HG02884 (cell line): ENCODE data around the gene OSBPL5.

ENCODE experiments used
- ATAC-seq: cut with Tn5 transposase; IDR thresholded peaks from one replicate; pipeline ENCODE4 v1.9.1; 2021; ENCODE audit warnings: mild to moderate bottlenecking, moderate library complexity; ENCODE audit not compliant: unreplicated experiment

Gene OSBPL5

DNA sequence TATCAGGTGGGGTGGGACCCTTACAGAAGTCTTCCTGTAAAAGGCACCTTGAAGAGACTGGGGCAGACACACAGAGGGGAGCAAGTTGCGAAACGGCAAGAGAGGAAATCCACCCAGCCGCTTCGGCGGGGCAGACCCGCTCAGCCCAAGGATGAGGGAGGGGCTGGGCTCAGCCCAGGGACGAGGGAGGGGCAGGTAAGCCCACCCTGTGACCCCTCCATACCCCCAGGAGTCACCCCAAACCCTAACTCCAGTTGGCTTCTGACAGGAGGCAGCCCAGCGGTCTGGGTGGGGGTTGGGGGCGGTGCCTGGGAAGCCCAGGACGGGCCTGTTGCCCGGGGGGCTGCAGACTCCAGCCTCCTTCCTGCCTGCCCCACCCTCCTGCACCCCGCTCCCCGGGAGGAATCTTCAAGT, 965 bp downstream of the OSBPL5 start:
- no peak for ATAC-seq

DNA sequence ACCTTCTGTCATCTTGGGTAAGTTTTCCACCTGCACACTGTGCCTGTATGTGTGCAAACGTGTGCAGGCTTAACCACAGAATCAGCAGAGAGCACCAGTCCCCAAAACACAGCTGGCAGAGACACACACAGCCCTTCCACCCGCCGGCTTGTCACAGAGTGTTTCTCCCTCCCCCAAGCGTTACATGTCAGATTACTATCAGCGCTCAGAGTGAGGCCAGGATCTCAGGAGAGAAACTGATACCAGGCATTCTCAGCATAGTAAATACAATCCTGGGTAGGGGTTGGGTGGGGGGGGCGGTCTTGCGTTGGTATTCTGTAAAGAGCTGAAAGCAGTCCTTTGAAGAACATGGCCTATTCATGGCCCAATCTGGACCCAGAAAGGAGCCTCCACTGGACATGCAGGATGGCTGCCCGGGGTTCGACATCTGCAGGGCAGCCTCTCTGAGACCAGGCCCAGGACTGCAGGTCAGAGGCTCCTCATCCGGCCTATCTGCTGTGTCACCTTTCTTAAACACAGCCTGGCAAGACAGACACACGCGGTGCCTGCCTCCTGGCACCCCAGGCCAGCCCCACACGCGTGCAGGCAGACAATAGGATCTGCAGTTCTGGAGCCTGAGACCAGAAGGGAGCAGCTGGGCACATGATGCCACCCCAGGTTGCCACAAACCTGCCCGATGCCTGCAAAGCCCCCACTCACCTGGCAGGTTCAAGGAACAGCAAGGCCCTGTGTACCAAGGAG, 1.7 kb downstream of the OSBPL5 start:
- ATAC-seq: no peak

DNA sequence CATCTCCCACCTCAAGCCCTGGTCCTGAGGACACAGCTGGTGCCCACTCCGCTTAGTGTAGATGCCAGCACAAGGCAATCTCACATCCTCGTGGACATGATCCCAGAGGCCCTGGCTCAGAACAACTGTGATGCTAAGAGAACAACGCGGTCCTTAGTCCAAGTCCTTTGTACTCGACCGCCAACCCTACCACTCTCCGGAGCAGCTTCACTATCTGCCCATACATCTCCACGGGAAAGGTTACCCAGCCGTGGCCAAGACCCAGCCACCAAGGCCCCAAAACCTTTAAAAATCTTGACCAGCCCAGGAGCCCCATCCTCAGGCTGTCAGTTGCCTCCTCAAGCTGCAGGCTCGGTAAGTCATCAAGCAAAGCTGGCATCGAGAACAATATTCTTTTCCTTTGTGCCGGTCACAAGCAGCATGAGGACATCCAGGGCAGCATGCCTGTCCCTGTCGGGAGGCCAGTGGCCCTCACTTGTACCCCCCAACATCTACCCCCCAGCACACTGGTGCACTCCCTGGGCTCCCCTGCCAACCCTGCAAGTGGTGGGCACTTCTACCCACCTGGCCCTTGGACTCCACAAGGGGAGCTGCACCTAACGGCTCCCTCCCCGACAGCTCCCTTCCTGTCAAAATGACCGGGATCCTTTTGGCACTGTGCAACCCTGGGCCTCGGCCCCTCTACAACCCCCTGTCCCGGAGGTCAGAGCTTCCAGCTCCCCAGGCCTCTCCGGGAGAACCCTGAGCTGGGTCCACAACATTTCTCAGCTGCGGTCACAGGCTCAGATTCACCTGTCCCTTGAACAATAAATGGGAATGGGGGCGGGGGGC, 2.5 kb downstream of the OSBPL5 start:
- ATAC-seq: no peak

DNA sequence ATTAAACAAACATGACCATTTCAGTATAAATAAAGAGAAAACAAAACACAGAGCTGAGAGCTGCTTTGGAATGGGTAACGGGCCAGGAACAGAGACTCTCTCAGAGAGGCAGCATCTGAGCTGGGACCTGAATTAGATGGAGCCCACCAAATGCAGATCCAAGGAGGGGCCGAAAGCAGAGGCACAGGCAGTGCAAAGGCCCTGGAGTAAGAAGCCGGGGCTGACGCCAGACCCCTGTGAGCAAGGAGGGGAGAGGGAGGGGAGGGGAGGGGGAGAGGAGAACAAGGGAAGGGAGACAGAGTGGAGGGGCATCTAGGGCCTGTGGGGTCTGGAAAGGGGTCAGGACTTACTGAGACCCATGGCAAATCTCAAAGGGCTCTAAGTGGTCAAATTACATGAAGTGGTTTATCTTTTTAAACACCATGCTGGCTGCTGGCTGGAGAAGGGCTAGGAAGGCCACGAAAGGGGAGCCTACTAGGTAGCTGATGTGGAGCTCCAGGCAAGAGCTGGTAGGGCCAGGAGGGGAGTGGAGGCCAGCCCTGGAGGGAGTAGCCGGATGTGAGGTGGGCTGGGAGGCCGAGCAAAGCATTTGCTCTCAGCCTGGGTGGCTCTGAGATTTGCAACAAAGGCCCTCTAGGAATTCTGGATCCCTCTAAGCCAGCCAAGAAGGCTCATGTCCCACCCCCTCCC, 3.2 kb downstream of the OSBPL5 start:
- no peak for ATAC-seq

DNA sequence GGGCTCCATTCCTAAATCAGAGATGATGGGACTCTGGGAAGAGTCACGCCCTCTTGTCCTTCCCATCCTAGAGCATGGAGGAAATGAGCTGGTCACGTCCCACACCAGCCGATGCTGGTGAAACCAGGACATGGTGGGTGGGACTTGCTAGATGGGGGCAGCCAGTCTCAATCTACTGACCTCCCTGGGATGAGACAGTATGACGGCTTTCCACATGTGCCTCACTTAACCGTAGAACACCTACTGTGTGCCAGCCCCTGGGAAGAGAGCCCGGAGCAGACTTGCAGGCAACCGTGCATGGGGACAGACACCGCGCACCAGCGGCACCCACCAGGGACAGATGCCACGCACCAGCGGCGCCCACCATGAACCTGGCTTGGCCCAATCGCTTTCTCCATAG, 3.8 kb downstream of the OSBPL5 start:
- no peak for ATAC-seq

DNA sequence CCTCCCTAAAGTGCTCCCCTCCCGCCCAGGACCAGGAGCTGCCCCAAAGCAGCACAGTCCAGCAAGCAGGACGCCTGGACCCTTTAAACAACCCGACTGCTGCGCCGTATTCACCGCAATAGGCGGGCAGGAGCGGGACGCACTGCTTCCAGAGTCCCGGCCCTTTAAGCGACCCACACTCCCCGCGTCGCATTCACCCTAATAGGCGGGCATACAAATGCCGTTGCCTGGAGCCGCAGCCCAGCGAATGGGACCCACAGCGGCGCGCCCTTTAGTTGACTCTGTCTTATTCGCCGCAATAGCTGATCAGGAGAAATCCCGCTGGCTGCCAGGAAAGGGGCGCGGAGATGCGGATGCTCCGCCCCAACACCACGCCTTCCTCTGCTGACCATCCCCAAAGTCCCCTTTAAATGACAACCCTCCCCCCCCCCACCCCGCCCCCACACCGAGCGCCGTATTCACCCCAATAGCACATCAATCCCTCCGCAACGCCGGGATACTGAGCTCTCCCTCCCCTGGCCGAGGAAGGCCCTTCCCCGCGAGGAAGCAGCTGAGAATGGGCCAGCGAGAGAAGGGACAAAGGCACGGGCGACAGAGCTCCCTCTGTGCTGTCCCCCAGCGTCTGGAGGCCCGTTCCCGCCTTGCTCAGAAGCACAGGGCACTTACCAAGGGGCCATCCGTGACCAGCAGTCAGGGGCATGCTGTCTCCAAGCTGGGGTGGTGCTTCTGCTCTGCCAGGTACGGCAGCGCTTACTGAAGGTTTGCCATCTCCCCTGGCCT, 4.7 kb downstream of the OSBPL5 start:
- no peak for ATAC-seq

DNA sequence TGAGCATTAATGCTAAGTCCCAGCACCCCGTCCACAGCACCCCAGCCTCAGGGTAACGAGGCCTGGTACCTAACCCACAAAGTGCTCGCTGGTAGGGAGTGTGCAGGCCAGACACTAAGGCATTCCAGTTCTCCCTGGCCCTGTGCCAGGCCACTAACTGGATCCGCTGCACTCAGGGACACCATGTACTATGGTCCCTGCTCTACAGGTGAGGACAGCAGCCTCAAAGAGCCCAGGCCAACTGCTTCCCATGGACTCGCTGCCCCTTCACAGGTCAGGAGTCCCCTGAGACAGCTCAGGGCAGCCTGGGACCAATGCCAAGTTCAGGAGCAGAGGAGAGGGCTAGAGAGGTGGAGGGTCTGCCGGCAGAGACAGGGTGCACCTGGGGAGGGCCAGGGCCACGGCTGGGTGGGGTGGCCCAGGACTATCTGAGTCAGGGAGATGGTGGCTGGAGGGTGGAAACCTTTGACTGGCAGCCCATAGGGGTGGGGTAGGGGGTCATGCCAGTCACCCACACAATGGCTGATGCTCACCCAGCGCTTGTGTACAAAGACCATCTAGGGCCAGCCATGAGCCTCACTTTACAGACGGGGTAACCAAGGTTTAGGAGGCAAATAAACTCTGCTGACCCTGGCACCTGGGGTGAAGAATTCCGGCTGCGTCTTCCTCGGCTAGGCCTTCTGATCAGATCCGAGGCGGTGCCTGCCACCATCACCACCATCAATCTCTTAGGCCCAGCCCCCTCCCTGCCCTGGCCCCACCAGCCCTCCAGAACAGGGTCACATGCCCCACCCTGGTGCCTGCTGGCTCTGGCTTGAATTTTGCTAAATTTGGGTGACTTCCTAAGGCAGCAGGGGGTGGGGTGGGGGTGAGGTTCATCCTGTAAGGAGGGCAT, 5.6 kb downstream of the OSBPL5 start:
- ATAC-seq: no peak

DNA sequence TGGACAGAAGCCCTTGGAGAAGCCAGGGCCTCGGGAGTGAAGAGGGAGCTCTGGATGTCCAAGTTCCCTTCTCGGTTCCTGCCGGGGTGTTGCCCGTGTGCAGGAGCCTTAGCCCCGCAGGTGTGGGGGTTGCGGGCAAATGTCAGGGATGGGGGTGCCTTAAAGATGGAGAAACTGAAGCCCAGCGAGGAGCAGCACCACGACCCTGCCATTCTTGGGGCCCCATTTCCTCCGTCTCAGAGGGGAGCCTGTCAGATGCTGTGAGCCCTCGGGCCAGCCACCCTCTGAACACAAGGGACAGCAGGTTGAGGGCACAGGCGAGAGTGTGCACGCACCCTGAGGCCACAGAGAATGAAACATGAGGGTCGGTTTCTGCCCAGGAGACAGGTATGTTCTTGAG, 6.3 kb downstream of the OSBPL5 start:
- ATAC-seq: no peak

DNA sequence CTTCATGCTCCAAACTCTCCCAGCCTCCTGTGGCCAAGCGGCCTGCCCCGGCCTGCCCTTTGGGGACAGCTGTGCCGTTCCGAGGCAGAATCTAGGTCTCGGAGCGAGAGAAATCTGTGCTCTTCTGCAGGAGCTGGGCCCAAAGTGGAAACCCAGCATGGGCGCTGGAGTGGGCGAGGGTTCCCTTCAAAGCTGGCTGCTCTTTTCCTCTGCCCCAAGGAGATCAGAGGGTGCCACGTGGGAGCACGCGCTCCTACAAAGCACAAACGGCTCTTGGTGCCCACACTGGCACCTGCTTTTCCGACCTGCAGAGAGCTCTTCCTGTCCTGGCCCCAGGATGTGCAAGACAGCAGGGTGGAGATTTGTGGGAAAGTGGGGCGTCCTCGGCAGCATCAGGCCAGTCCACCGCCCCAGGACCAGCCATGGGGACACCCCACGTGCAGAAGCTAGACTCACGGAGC, 6.9 kb downstream of the OSBPL5 start:
- ATAC-seq: no peak

DNA sequence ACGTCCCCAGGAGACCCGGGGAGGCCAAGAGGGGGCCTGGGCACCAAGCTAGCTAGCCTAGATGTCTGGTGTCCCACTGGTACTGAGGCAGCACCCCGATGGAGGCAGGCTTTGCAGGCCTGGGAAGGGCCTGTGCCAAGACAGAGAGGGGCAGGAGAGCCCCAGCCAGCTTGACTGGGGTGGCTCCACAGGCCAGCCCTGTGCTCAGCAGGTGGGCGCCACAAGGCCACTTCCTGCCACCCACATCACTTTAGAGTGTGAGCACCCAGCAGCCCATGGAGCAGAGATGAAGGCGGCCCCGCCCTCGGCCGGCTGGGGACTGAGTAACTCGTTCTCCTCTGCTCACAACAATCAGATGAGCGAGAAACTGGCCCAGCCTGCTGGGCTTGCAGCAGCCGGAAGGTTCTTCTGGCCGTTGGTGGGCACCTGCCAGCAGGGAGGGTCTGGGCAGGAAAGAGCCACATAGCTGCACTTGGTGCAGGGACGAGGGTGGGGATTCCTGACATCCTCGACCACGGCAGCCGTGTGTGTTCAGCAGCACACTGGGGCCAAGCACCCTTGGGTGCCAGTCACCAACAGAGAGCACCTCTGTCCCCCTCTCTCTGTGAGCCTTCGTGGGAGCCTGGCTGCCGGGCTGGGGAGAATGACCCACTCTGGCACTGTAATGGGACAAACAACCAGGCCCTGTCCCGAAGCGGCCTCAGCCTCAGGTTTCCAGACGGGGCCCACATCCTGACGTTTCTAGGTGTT, 7.6 kb downstream of the OSBPL5 start:
- ATAC-seq: no peak

DNA sequence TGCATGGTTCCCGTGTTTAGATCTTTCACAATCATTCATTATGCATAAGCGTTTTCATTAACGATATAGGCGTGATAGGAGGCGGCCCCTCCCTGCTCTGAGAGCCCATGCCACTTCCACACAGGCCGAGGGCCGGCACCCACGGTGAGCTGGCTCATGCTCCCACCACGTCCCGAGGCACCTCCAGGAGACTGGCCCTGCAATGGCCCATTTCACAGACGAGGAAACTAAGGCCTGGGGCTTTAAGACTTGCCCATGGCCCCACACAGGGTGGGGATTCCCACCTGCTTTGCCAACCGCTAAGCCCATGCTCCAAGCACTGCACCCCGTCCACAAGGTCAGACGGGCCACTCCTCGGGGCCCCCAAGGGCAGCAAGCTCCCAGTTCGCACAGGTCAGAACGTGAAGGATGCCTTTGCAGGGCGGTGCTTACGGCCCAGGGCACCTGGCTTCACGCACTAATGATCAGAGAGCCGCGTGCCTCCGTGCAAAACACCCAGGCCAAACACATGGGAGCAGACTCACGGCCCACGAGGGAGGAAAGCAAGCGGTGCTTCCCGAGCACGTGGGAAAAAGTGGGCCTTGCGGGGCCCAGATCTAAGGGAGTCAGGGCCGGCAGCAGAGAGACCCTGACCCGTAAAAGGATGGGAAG, 8.3 kb downstream of the OSBPL5 start:
- no peak for ATAC-seq

DNA sequence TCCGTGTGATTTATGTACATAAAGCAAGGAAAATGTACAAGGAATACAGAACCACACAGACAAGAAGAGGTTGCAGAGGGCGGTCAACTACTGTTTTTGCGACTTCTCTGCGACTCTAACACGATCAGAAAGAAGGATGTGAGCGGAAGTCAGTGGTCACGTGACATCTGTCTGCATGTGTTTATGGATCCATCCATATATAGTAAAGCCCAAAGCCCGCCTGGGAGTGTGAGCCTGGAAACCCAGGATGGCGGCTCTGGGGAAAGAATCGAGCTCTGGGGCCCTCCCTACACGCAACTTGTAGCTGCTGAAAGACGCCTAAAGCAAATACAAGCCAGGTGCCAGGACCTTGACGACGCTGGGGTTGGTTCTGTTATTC, 8.8 kb downstream of the OSBPL5 start:
- ATAC-seq: no peak

DNA sequence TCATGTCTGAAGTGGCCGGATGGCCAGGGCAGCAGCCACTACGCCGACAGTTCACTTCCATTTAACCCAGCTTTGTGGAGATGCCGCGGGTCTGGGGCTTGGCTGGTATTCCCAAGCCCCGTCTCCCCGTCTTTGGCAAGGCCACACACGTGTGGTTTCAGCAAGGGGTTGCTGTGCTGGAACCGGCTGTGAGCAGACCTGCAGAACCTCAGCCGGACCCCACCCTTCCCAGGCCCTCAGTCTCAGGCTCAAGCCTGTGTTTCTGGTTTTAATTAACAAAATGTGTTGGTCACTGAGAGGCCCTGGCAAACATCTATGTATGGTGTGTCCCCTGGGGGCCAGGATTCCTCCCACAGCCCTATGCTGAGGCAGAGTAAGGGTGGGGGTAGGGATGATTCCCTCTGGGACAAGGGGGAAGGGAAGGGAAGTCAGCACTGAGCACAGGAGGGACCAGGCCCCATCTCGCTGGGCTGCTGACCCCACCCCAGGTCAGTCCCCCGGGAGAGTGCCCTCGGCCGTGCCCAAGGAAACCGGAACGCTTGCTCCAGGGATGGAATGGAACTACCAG, 9.3 kb downstream of the OSBPL5 start:
- ATAC-seq: no peak

DNA sequence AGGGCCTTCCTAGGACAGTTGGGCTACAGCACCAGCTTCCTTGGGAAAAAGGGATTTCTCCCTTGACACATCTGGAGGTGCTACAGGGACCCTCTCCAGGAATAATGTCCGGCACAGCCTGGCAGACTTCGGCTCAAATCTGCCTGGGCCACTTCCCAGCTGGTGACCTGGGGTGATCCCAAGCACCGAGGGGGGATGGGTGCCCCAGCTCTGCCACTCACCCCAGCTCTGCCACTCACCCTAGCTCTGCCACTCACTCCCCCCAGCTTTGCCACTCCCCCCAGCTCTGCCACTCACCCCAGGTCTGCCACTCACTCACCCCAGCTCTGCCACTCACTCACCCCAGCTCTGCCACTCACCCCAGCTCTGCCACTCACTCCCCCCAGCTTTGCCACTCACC, 9.9 kb downstream of the OSBPL5 start:
- ATAC-seq: no peak

DNA sequence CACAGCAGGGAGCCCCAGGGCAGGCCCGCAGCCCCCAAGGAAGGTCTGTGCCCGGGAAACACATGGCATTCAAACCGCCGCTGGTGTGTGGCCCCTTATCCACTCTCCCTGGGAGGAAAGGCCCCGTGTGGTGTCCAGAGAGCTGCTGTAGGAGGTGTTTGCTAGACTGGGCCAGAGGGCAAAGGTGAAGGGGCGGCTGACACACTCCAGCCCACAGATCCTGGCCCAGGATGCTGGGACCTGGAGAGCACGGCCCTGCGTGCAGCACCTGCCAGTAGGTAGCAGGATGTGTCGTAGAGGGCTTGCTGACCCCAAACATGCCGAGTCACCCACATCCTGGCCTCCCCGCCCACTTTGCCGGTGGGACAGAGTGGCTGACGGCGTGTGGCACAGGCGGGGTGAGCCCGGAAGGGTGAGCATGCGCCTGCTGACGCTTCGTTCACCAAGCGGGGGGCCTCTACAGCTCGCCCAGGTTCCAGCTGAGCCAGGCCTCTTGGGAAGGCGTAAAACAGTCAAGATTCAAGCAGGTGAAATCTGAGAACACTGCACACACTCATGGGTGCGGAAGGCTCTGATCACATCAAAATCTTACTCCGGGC, 11.0 kb downstream of the OSBPL5 start:
- no peak for ATAC-seq

DNA sequence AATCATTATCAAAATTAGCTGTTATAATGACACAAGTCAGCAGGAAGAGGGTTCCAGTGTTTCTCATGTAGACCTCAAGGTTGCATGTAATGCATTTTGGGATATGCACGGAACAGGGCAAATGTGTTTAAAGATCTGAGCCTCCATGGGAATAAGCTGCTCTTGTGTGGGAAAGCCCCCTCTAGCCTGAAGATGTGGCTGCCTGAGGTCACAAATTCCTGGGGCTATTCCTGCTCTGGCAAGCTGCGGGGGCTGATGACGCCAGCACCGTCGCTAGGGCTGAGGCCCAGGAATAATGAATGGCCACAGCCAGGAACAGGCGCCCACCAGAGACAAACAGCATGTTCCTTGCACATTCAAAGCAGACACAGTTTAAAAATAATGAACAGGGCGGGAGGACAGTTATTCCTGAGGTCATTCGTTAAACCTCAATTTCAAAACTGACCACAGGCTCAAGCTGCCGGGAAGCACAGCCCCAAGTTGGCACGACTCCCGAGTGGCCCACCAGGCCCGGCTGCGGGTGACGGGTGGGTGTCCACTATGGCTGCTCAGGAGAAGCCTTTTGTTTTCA, 11.7 kb downstream of the OSBPL5 start:
- ATAC-seq: no peak

DNA sequence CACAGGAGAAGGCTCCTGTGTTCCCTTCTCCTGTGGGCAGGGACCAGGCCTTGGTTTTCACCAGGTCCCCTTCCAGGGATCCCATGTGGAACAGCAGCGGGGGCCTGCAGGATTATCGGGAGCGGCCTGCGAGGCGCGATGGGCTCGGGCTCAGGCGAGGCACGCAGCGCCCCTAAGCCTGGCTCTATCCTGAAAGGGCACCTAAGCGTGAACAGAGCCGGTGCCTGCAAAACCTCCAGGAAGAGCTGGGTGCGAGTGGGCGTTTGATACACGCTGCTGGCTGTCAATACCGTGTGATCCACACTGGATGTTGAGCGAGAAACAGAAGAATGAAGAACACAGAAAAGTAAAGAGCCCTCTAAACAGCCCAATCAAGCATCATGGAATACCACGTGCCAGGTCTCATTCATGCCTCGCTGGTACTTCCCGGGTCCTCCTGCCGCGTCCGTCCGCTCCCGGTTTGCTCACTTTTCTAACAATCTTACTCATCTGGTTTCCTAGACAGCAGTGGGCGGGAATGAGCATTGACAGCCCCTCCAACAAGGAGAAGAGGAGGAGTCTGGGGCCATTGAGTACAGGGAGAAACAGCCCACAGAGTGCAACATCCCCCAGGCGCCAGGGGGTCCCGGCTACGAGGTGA, 12.5 kb downstream of the OSBPL5 start:
- ATAC-seq: no peak
